G401 (cell line): ENCODE data around the gene AGFG2. TPM values are rescaled to one million over a fixed set of nuclear protein-coding genes. Genes with fewer than 3 reads are reported as not detected.
"Not testable (repeated sequence)": the region's sequence is repeated elsewhere in the genome, so short reads cannot be mapped to it uniquely, and the experiment has no call there.

Experiments used
- DNase-seq: peaks from one replicate; pipeline ENCODE4 v3.0.0-alpha.2; 2015; ENCODE audit warnings: low spot score
- in situ Hi-C: cut with HindIII; loops from 2 replicates; pipeline ENCODE4 v1.10.0; 2016; ENCODE audit warnings: low sequenced_read_pairs, mixed read lengths
- total RNA-seq: library from RNA; depleted of rRNA; stranded (reverse); fragments of >200 nt; shearing (Covaris generic); gene quantifications from 2 replicates; pipeline ENCODE4 v1.2.3, GENCODE V29; 2014

The AGFG2 gene
- total RNA-seq, 1 experiment from 2014 or later = 42.3 TPM

DNA sequence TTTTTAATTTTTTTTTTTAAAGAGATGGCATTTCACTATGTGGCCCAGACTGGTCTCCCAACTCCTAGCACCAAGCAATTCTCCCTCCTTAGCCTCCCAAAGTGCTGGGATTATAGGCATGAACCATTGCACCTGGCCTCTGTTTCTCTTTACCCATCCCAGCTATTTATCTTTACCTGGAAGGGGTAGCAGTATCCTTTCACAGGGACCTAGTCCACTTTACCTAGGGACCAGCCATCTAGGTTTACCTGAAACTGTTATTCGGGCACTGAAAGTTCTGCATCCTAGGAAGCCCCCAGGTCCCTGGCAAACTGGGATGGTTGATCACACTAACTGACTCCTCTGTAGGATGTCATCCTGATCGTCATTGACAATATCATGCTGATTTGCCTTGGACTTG, 21.7 kb upstream of the AGFG2 start:
- no peak for DNase-seq
- in situ Hi-C loops = no loop called here

DNA sequence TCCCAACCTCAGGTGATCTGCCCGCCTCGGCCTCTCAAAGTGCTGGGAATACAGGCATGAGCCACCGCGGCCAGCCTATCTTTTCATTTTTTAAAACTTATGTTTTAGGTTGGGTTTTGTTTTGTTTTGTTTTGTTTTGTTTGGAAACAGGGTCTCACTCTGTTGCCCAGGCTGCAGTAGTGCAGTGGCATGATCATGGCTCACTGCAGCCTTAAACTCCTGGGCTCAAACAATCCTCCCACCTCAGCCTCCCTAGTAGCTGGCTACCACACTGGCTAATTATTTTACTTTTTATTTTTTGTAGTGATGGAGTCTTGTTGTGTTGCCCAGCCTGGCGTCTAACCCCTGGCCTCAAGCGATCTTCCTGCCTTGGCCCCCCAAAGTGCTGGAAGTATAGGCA, 19.4 kb upstream of the AGFG2 start:
- DNase-seq = no peak
- in situ Hi-C loops = no loop called here

GRCh38 chr7:100520138-100520537, 18.9 kb upstream of the AGFG2 start:
- no peak for DNase-seq
- in situ Hi-C loops = no loop called here

- DNase-seq = no peak
- in situ Hi-C loops = no loop called here
These were observed 17.9 kb upstream of the AGFG2 start for GRCh38 chr7:100521076-100521475.

DNA sequence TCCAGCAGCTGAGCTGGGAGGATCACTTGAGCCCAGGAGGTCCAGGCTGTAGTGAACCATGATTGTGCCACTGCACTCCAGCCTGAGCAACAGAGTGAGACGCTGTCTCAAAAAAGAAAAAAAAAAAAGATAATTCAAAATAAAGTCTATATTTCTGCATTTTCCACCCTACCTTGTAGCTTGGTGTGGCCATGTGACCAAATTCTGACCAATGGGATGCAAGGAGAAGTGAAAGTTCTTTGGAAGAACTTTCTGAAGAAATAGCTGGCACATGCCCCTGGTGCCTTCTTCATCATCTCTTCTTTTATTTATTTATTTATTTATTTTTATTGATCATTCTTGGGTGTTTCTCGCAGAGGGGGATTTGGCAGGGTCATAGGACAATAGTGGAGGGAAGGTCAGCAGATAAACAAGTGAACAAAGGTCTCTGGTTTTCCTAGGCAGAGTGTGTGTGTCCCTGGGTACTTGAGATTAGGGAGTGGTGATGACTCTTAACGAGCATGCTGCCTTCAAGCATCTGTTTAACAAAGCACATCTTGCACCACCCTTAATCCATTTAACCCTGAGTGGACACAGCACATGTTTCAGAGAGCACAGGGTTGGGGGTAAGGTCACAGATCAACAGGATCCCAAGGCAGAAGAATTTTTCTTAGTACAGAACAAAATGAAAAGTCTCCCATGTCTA, 17.0 kb upstream of the AGFG2 start:
- DNase-seq, in situ Hi-C loops: not testable (repeated sequence)

- DNase-seq, in situ Hi-C loops: not testable (repeated sequence)
These were observed 15.8 kb upstream of the AGFG2 start for GRCh38 chr7:100523192-100523591.

DNA sequence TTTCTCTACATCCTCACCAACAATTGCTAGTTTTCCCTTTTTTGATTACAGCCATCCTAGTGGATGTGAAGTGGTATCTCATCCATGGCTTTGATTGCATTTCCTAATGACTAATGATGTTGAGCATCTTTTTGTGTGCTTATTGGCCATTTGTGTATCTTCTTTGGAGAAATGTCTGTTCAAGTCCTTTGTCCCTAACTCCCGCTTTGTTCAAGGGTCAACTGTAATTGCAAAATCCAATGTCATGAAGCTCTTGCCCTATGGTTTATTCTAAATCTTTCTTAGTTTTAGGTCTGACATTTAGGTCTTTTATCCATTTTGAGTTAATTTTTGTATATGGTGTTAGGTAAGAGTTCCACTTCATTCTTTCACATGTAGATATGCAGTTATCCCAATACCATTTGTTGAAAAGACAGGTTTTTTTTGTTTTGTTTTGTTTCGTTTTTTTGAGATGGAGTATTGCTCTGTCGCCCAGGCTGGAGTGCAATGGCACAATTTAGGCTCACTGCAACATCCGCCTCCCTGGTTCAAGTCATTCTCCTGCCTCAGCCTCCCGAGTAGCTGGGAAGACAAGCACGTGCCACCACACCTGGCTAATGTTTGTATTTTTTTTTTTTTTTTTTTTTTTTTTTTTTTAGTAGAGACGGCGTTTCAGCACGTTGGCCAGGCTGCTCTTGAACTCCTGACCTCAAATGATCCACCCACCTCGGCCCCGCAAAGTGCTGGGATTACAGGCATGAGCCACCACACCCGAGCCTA, 10.7 kb upstream of the AGFG2 start:
- DNase-seq, in situ Hi-C loops: not testable (repeated sequence)

GRCh38 chr7:100532165-100533022, 6.6 kb upstream of the AGFG2 start:
- no peak for DNase-seq
- in situ Hi-C loops = no loop called here

DNA sequence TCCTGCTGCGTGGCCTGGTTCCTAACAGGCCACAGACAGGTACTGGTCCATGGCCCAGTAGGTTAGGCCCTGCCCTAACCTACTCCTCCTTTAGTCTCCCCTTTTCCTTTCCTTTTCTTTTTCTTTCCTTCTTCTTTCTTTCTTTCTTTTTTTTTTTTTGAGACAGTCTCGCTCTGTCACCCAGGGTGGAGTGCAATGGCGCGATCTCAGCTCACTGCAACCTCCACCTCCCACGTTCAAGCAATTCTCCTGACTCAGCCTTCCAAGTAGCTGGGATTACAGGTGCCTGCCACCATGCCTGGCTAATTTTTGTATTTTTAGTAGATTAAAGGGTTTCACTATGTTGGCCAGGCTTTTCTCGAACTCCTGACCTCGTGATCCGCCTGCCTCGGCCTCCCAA, 3.0 kb upstream of the AGFG2 start:
- in situ Hi-C loops = not testable (repeated sequence)

DNA sequence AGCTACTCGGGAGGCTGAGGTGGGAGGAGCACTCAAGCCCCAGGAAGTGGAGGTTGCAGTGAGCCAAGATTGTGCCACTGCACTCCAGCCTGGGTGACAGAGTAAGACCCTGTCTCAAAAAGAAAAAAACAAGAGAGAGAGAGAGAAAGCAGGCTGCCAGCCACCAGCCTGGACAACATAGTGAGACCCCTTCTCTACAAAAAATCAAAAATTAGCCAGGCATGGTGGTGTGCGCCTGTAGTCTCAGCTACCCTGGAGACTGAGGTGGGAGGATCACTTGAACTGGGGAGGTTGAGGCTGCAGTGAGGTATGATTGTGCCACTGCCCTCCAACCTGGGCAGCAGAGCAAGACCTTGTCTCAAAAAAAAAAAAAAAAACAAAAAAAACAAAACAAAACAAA, 2.3 kb upstream of the AGFG2 start:
- DNase-seq, in situ Hi-C loops: not testable (repeated sequence)

More for the DNA sequence above, 3.0 kb upstream of the AGFG2 start:
- not testable (repeated sequence) for DNase-seq

DNA sequence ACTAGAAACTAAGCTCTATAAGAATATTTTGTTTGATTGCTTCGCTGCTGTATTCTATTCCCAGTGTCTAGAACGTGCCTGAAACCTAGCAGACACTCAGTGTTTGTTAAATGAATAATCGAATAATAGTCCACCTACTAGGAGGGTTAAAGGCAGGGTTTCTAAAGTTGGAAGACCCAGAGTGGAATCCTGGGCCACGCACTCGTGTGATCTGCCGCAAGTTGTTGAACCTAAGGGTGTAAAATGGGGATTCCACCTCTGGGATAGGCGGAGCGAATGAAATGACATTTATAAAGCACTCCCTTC, 702 bp upstream of the AGFG2 start:
- DNase-seq = no peak
- in situ Hi-C loops = no loop called here

DNA sequence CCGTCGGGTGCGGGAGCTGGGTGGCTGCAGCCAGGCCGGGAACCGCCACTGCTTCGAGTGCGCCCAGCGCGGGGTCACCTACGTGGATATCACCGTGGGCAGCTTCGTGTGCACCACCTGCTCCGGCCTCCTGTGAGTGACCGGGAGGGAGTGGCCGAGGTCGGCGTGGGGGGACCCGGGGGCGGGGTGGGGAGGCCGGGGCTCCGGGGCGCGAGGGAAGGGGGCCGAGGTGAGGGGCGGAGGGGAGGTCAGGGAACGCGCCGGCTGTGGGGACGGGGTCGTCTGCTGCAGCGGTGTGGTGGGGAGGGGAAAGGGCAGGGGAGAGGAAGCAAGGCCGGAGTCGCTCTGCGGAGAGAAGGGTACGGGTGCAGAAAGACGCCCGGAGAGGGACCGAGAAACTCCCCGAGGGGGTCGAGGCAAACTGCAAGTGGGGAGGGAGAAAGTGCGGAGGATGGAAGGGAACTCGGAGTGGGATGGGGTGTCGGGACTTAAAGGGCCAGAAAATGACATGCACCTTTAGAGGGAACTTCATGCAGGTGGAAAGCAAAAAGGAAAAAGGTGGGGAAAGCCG, 518 bp downstream of the AGFG2 start:
- in situ Hi-C loops = no loop called here
- no peak for DNase-seq

- in situ Hi-C loops = no loop called here
- DNase-seq = no peak
These were observed 1.2 kb downstream of the AGFG2 start for GRCh38 chr7:100540073-100540723.

- DNase-seq, in situ Hi-C loops: not testable (repeated sequence)
These were observed 2.3 kb downstream of the AGFG2 start for GRCh38 chr7:100541309-100541708.

GRCh38 chr7:100543586-100543985, 4.6 kb downstream of the AGFG2 start:
- DNase-seq = peak; percentile 68
- in situ Hi-C loops = no loop called here

DNA sequence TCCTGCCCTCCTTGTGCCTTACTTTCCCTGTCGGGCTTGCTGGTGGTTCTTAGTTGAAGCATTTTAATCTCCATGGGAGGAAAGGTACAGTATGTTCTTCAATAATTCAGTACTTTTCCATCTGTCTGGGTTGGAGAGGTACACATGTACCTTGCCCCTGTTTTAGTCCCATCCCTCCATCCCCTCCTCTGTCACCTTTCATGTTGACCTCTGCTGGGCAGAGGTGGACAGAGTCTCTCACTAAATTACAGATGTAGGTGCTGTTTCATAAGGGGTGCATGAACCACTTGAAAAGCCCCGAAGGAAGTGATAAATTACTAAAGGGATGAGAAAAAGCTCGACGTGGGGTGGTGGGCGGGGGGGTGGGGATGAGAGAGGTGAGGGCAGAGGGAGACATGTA, 5.4 kb downstream of the AGFG2 start:
- in situ Hi-C loops = no loop called here

DNA sequence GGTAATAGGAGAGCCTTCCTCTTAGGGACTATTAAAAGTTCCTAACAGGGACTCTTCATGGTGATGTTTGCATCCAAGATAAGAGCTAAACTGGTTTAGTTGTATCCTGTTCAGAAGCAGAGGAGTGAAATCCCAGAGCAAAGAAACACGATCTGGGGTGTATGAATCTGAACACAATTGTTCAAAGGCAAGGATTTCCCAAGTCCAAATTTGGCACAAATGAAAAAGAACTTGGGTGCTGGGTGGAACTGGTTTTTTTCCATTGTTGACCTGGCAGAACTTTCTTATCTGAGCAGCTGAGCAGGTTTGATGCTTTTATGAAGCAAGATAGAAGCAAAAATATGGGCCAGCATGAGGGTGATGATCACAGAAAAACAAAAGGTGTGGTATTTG, 6.0 kb downstream of the AGFG2 start:
- DNase-seq = peak; percentile 78
- in situ Hi-C loops = no loop called here

More for the DNA sequence above, 5.4 kb downstream of the AGFG2 start:
- DNase-seq = peak; percentile 39

- in situ Hi-C loops = no loop called here
- peak; percentile 70 for DNase-seq
These were observed 6.5 kb downstream of the AGFG2 start for GRCh38 chr7:100545360-100546128.
